Activated T-helper 1 cell treated with anti-CD3 and anti-CD28 coated beads, Interleukin-2, amount 50 U/mL, for 16 hours (primary cell): ENCODE results near the gene CTXN2.

ENCODE experiments used
- DNase-seq, 2 donors: peaks; one replicate each; pipeline ENCODE4 v3.0.0-alpha.2; 2020; ENCODE audit warnings: low read depth in 1 of 2, low spot score in 1 of 2

The CTXN2 gene

GRCh38 chr15:48191574-48192225 lies at the start of gene CTXN2:
Gene CTXN2 (plus strand): TSS chr15:48191665. CDS start chr15:48201301, 9,636 bp downstream.
- DNase-seq = no peak

- DNase-seq = no peak
These were observed 47.6 kb upstream of the CTXN2 start for GRCh38 chr15:48143856-48144255.

- no peak for DNase-seq
These were observed 46.6 kb upstream of the CTXN2 start for GRCh38 chr15:48144889-48145288.

GRCh38 chr15:48145923-48146322 lies 45.5 kb upstream of the CTXN2 start:
- DNase-seq = no peak

GRCh38 chr15:48147358-48147757 lies 44.1 kb upstream of the CTXN2 start:
- DNase-seq = no peak

GRCh38 chr15:48149858-48150257 lies 41.6 kb upstream of the CTXN2 start:
- no peak for DNase-seq

GRCh38 chr15:48153526-48153925 lies 37.9 kb upstream of the CTXN2 start:
- DNase-seq = no peak

GRCh38 chr15:48168616-48169015 lies 22.8 kb upstream of the CTXN2 start:
- no peak for DNase-seq

- no peak for DNase-seq
These were observed 20.5 kb upstream of the CTXN2 start for GRCh38 chr15:48170981-48171380.

GRCh38 chr15:48175126-48175525 lies 16.3 kb upstream of the CTXN2 start:
- no peak for DNase-seq

- DNase-seq = no peak
These were observed 15.4 kb upstream of the CTXN2 start for GRCh38 chr15:48176112-48176511.

GRCh38 chr15:48176957-48177356 lies 14.5 kb upstream of the CTXN2 start:
- no peak for DNase-seq

GRCh38 chr15:48177383-48177765 lies 14.1 kb upstream of the CTXN2 start:
- DNase-seq = no peak

GRCh38 chr15:48177766-48178647 lies 13.5 kb upstream of the CTXN2 start, which contains the start of gene MYEF2:
Gene MYEF2 (minus strand): TSS chr15:48178295. CDS start chr15:48178237, 58 bp downstream.
- DNase-seq = peak; percentile 17 to 20

- DNase-seq = no peak
These were observed 12.9 kb upstream of the CTXN2 start for GRCh38 chr15:48178648-48178931.

GRCh38 chr15:48182749-48183148 lies 8.7 kb upstream of the CTXN2 start:
- DNase-seq = no peak

- DNase-seq = no peak
These were observed 5.9 kb upstream of the CTXN2 start for GRCh38 chr15:48185529-48185928.

- no peak for DNase-seq
These were observed 5.2 kb upstream of the CTXN2 start for GRCh38 chr15:48186271-48186670.

- no peak for DNase-seq
These were observed 412 bp upstream of the CTXN2 start for GRCh38 chr15:48190932-48191573.

- no peak for DNase-seq
These were observed 10.6 kb downstream of the CTXN2 start for GRCh38 chr15:48202068-48202467.

GRCh38 chr15:48205981-48206380 lies 14.5 kb downstream of the CTXN2 start, which contains the start of gene SLC12A1:
Gene SLC12A1 (plus strand): TSS chr15:48206302. CDS start chr15:48207720, 1,418 bp downstream.
- no peak for DNase-seq

GRCh38 chr15:48221261-48221660 lies 29.8 kb downstream of the CTXN2 start:
- DNase-seq = no peak
